DMS53 (cell line): ENCODE data around the gene ABHD13.

Experiments used
- DNase-seq: peaks from one replicate; lab custom pipeline; 2025; lab: John Stamatoyannopoulos, UW

ABHD13 gene

GRCh38 chr13:108283110-108283509 is 64.9 kb downstream of the ABHD13 start:
- no peak for DNase-seq
